Measurements from ENCODE around the gene CDIPT.

DNA sequence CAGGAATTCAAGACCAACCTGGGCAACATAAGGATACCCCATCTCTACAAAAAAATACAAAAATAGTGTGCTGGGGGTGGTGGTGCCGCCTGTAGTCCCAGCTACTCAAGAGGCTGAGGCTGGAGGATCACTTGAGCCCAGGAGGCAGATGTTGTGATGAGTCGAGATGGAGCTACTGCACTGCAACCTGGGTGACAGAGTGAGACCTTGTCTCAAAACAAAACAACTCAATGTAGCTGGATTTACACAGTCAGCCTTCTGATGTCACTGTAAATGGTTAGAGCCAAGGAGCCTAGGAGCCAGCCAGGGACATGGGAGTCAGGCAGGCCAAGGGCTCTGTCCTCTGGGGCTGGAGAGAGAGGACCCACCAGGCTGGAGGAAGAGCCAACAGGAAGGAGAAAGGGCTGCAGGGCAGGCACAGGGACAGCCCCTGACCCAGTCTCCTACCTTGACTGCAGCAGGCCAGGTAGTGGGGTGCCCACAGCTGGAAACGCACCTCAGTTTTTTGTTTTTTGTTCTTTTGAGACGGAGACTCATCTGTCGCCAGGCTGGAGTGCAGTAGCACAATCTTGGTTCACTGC, 8.4 kb downstream of the CDIPT start:
- TF ChIP-seq POLR2A (IDR thresholded peaks at IDR 0.05; ENCODE audit: low read length) (no peak), GATA1 (IDR thresholded peaks at IDR 0.05; ENCODE audit: low read depth, low read length) (no peak)

All from erythroblast (primary cell).